Uterus (tissue), 4 donors: ENCODE data around the gene KPNA5. TPM values are rescaled to one million over a fixed set of nuclear protein-coding genes. Genes with fewer than 3 reads are reported as not detected.

Experiments used
- DNase-seq, 2 donors: peaks; one replicate each; pipeline ENCODE4 v3.0.0-alpha.2; 2019 to 2020
- H3K27ac ChIP-seq, 2 donors: fragments of 200-600 bp; sonication (generic); 1 replicate in 1 of 2; 2 replicates in 1 of 2; pipeline ENCODE4 v1.5.1; 2016 to 2018
- H3K27me3 ChIP-seq, 2 donors: fragments of 200-600 bp; sonication (generic); one replicate each; pipeline ENCODE4 v1.5.1; 2018 to 2019; ENCODE audit warnings: control low read depth in 1 of 2
- H3K36me3 ChIP-seq, 2 donors: fragments of 200-600 bp; sonication (generic); one replicate each; pipeline ENCODE4 v1.5.1; 2019; ENCODE audit warnings: control low read depth in 1 of 2
- H3K4me1 ChIP-seq, 2 donors: fragments of 200-600 bp; sonication (generic); one replicate each; pipeline ENCODE4 v1.5.1; 2018 to 2019; ENCODE audit warnings: control low read depth in 1 of 2
- H3K4me3 ChIP-seq, 2 donors: fragments of 200-600 bp; sonication (generic); 1 replicate in 1 of 2; 2 replicates in 1 of 2; pipeline ENCODE4 v1.5.1; 2018 to 2019; ENCODE audit warnings: mild to moderate bottlenecking in 1 of 2
- H3K9me3 ChIP-seq, 2 donors: fragments of 200-600 bp; sonication (generic); one replicate each; pipeline ENCODE4 v1.5.1; 2019; ENCODE audit warnings: control low read depth in 1 of 2
- POLR2A ChIP-seq, 2 donors: fragments of 450-650 bp; IDR thresholded peaks; one replicate each; pipeline ENCODE4 v1.6.1; 2016; ENCODE audit warnings: antibody characterized with exemption in 2 of 2, mild to moderate bottlenecking in 1 of 2, moderate library complexity in 1 of 2
- intact Hi-C: fragments of 100-400 bp; cut with DNase I; formaldehyde crosslinking; loops from one replicate; pipeline ENCODE4 v1.15.1; 2023; ENCODE audit warnings: low total_unique reads
- total RNA-seq, 4 donors: library from RNA; depleted of rRNA in 3 of 4; stranded (reverse); fragments of >200 nt in 3 of 4; gene quantifications; one replicate each; pipeline versions ENCODE4 v1.1.0 to v1.2.4, GENCODE V29; 2014 to 2023
- TF ChIP-seq, protein P1 (sequence below), 4 experiments: fragments of 200-600 bp in 2 of 4; fragments of 450-650 bp in 2 of 4; sonication (generic) in 2 of 4; IDR thresholded peaks; one replicate each; pipeline ENCODE4 v1.5.1; 2016 to 2019; ENCODE audit warnings: antibody characterized with exemption in 4 of 4, mild to moderate bottlenecking in 2 of 4, moderate library complexity in 1 of 4
- donor health status: DM: yes; HTN: yes; CAD: no.

Gene KPNA5
- total RNA-seq, 4 donors from 2014 or later, result 5.6 to 48.3 (median 27.7) TPM

DNA sequence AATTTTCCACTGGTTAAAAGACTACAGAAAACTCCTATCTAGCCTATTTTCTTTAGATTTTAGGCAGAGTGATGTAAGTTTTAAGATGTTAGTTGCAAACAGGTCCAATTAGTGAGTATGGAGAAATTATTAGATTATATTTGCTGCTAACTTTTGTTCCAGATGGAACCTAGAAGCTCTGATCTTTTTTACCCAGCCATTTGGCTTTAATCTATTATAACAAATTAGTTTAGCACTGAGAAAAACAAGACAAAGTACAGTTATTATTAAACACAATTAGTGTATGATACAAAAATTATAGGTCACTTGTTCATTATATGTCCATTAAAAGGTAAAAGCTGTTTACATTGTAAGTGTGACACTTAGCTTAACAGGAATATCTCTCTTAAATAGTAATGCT is 82.0 kb downstream of the KPNA5 start:
- TF ChIP-seq POLR2A (IDR thresholded peaks at IDR 0.05), result no peak
- TF ChIP-seq, protein P1, sequence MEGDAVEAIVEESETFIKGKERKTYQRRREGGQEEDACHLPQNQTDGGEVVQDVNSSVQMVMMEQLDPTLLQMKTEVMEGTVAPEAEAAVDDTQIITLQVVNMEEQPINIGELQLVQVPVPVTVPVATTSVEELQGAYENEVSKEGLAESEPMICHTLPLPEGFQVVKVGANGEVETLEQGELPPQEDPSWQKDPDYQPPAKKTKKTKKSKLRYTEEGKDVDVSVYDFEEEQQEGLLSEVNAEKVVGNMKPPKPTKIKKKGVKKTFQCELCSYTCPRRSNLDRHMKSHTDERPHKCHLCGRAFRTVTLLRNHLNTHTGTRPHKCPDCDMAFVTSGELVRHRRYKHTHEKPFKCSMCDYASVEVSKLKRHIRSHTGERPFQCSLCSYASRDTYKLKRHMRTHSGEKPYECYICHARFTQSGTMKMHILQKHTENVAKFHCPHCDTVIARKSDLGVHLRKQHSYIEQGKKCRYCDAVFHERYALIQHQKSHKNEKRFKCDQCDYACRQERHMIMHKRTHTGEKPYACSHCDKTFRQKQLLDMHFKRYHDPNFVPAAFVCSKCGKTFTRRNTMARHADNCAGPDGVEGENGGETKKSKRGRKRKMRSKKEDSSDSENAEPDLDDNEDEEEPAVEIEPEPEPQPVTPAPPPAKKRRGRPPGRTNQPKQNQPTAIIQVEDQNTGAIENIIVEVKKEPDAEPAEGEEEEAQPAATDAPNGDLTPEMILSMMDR (IDR thresholded peaks at IDR 0.05), result no peak
- Histone ChIP-seq H3K4me3 (no peak overlapping the region), H3K36me3 (no peaks in the 10 kb centered on the region), H3K27ac (no peak overlapping the region), H3K9me3 (no peaks in the 10 kb centered on the region), H3K4me1 (no peaks in the 10 kb centered on the region), H3K27me3 (no peaks in the 10 kb centered on the region)
- intact Hi-C loops, result no loop called here
- DNase-seq, result no peak

DNA sequence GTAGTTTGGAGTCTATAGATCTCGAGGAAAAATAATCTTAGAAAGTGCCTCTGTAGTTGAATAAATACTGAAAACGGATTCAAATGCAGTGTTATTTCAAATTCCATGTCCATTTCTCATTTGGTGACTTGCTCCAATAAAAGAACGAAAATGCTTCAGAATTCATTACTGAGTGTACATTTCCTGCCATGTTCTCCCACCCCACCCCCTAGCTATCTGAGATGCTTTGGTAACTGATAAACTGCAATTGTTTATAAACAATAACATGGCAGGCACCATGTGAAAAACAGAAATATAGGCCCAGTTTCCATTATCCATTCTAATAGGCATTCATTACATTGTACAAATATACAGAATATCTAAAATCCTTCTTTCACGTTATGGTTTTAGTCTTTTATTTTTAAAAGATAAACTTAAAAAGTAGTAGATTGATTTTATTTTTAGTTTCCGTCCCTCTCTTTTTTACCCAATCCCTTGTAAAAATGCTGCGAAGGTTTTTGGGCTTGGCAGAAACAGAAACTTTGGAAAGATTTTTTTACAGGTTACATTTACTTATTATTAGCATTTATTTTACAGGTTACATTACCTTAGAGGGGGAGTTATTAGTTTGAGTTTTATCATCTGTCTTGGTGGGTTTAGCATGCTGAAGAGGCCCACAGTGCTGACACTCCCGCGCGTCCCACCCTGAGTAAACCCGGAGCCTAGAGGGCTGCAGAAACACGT is 83.1 kb downstream of the KPNA5 start:
- Histone ChIP-seq H3K4me3 (no peak overlapping the region), H3K4me1 (no peaks in the 10 kb centered on the region), H3K36me3 (no peaks in the 10 kb centered on the region), H3K27me3 (no peaks in the 10 kb centered on the region), H3K27ac (peak overlapping the region in 1 of 2 donors; percentile 52), H3K9me3 (no peaks in the 10 kb centered on the region)
- no peak for TF ChIP-seq POLR2A (IDR thresholded peaks at IDR 0.05)
- TF ChIP-seq, protein P1 (IDR thresholded peaks at IDR 0.05), result no peak
- intact Hi-C loops, result no loop called here
- DNase-seq, result no peak

DNA sequence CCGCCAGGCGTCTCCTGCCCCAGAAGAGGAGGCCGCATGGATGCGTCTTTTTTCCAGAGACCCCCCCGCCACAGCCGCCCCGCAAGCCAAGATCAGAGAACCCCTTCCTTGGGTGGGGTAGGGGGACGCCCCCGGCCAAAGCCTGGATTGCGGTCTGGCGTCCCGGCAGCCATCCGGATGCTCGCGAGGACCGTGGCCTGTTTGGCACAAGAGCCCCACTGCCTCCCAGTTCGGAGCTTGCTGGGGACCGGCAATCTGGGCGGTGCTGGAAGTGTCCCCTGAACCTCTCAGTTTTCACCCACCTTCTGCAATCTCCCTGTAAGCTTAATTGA is 83.6 kb downstream of the KPNA5 start:
- Histone ChIP-seq H3K4me1 (no peaks in the 10 kb centered on the region), H3K4me3 (peak overlapping the region; percentile 25 to 39), H3K27me3 (no peaks in the 10 kb centered on the region), H3K9me3 (no peaks in the 10 kb centered on the region), H3K36me3 (no peaks in the 10 kb centered on the region), H3K27ac (peak overlapping the region in 1 of 2 donors; percentile 52)
- DNase-seq, result peak in 1 of 2 donors; percentile 17
- TF ChIP-seq, protein P1 (IDR thresholded peaks at IDR 0.05), result no peak
- intact Hi-C loops, result no loop called here

DNA sequence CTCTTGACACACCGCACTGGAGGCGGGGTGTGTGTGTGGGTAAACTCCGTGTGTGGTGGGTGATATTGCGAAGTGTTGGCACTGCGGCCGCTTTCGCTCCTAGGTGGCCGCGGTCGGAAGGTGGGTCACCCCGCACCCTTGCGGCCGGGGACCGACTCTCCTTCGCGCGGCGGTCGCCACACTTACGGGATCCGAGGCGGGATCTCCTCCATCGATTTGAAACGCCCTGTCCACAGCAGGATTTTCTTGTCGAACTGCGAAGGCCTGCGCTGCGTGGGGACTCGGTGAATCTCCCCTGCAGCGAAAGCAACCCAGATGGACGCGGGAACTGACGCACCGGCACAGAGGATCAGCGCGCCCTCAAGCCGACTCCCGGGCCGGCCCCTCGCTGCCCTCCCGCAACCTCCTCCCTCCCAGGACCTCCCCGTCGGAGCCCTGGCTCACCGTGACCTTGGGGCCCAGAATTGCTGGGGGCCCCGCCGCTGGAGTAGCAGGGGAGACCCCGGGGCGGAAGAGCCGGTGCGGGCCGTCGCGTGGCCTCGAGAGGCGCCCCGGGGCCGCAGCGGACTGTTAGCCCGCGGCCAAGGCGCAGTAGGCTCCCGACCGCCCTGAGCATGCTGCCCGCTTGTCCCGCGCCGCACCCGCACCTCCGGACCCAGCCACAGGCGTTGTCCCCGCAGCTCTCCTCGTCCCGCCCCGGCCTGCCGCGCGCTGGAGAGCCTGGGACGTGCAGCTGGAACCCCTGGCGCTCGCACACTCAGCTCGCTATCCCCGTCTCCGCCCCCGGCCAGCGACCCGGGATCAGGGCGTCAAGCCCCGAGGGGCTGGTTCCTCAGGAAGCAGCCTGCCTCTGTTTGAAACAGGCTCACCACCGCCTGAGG is 84.2 kb downstream of the KPNA5 start, which contains the start of gene FAM162B:
Gene FAM162B, minus strand, starts transcription at position 759 of the 881 bp plus-strand sequence. Its CDS starts 143 bp downstream, at position 616.
- DNase-seq, result peak; percentile 24 to 57
- Histone ChIP-seq H3K27ac (peak within 1 kb of the TSS; percentile 25 to 52), H3K27me3 (no peaks in the 10 kb centered on the region), H3K4me3 (peak within 1 kb of the TSS; percentile 25 to 39), H3K9me3 (no peaks in the 10 kb centered on the region), H3K4me1 (no peaks in the 10 kb centered on the region), H3K36me3 (no peaks in the 10 kb centered on the region)
- TF ChIP-seq, protein P1 (IDR thresholded peaks at IDR 0.05), result no peak
- no peak for TF ChIP-seq POLR2A (IDR thresholded peaks at IDR 0.05)
- intact Hi-C loops, result no loop called here
